ENCODE results near the gene HPCAL1.

HPCAL1 gene

GRCh38 chr2:10357193-10358169 lies 54.8 kb downstream of the HPCAL1 start:
- Histone ChIP-seq H3K79me2 (ENCODE audit: control insufficient read depth, insufficient read depth, low read length, unreplicated experiment) (peaks cover 33% of the 10 kb centered on the region), H3K36me3 (ENCODE audit: insufficient read depth, low read length) (peaks cover 4% of the 10 kb centered on the region; the same call in 1 of the 2 replicates), H3K27ac (ENCODE audit: low read depth, low read length) (no peak overlapping the region), H3K4me1 (ENCODE audit: control insufficient read depth, insufficient read depth, low read length, unreplicated experiment) (no peaks in the 10 kb centered on the region), H3K27me3 (ENCODE audit: insufficient read depth, low read length) (no peaks in the 10 kb centered on the region), H3K4me3 (ENCODE audit: low read depth, low read length) (no peak overlapping the region), H2AFZ (ENCODE audit: low read length, unreplicated experiment) (no peak overlapping the region)

- H3K4me1 ChIP-seq (ENCODE audit: control insufficient read depth, insufficient read depth, low read length, unreplicated experiment): no peaks in the 10 kb centered on the region
Measured at GRCh38 chr2:10359246-10359645, 56.5 kb downstream of the HPCAL1 start.

GRCh38 chr2:10359731-10360329 lies 57.1 kb downstream of the HPCAL1 start:
- no peak overlapping the region for H3K4me3 ChIP-seq (ENCODE audit: low read depth, low read length)
- no peaks in the 10 kb centered on the region for H3K4me1 ChIP-seq (ENCODE audit: control insufficient read depth, insufficient read depth, low read length, unreplicated experiment)
- H2AFZ ChIP-seq (ENCODE audit: low read length, unreplicated experiment): no peak overlapping the region
- no peaks in the 10 kb centered on the region for H3K27me3 ChIP-seq (ENCODE audit: insufficient read depth, low read length)
- peaks cover 23% of the 10 kb centered on the region for H3K79me2 ChIP-seq (ENCODE audit: control insufficient read depth, insufficient read depth, low read length, unreplicated experiment)
- H3K36me3 ChIP-seq (ENCODE audit: insufficient read depth, low read length): peaks cover under 1% of the 10 kb centered on the region; the same call in 1 of the 2 replicates
- no peak overlapping the region for H3K27ac ChIP-seq (ENCODE audit: low read depth, low read length)

More at GRCh38 chr2:10359246-10359645, 56.5 kb downstream of the HPCAL1 start:
- no peak overlapping the region for H3K27ac ChIP-seq (ENCODE audit: low read depth, low read length)
- no peaks in the 10 kb centered on the region for H3K27me3 ChIP-seq (ENCODE audit: insufficient read depth, low read length)
- peaks cover 25% of the 10 kb centered on the region for H3K79me2 ChIP-seq (ENCODE audit: control insufficient read depth, insufficient read depth, low read length, unreplicated experiment)
- no peak overlapping the region for H2AFZ ChIP-seq (ENCODE audit: low read length, unreplicated experiment)
- no peak overlapping the region for H3K4me3 ChIP-seq (ENCODE audit: low read depth, low read length)
- H3K36me3 ChIP-seq (ENCODE audit: insufficient read depth, low read length): peaks cover 4% of the 10 kb centered on the region; the same call in 1 of the 2 replicates

- H3K4me3 ChIP-seq (ENCODE audit: low read depth, low read length): no peak overlapping the region
- peaks cover 24% of the 10 kb centered on the region for H3K79me2 ChIP-seq (ENCODE audit: control insufficient read depth, insufficient read depth, low read length, unreplicated experiment)
- no peak overlapping the region for H2AFZ ChIP-seq (ENCODE audit: low read length, unreplicated experiment)
- no peaks in the 10 kb centered on the region for H3K4me1 ChIP-seq (ENCODE audit: control insufficient read depth, insufficient read depth, low read length, unreplicated experiment)
- no peak overlapping the region for H3K27ac ChIP-seq (ENCODE audit: low read depth, low read length)
- H3K27me3 ChIP-seq (ENCODE audit: insufficient read depth, low read length): no peaks in the 10 kb centered on the region
- no peaks in the 10 kb centered on the region for H3K36me3 ChIP-seq (ENCODE audit: insufficient read depth, low read length)
Measured at GRCh38 chr2:10360460-10360849, 57.8 kb downstream of the HPCAL1 start.

- H3K4me1 ChIP-seq (ENCODE audit: control insufficient read depth, insufficient read depth, low read length, unreplicated experiment): no peaks in the 10 kb centered on the region
Measured at GRCh38 chr2:10360850-10361588, 58.3 kb downstream of the HPCAL1 start.

GRCh38 chr2:10362096-10362897 lies 59.6 kb downstream of the HPCAL1 start:
- H3K4me1 ChIP-seq (ENCODE audit: control insufficient read depth, insufficient read depth, low read length, unreplicated experiment): no peaks in the 10 kb centered on the region
- peaks cover 22% of the 10 kb centered on the region for H3K79me2 ChIP-seq (ENCODE audit: control insufficient read depth, insufficient read depth, low read length, unreplicated experiment)
- no peak overlapping the region for H3K27ac ChIP-seq (ENCODE audit: low read depth, low read length)
- H3K27me3 ChIP-seq (ENCODE audit: insufficient read depth, low read length): no peaks in the 10 kb centered on the region
- H2AFZ ChIP-seq (ENCODE audit: low read length, unreplicated experiment): no peak overlapping the region
- no peaks in the 10 kb centered on the region for H3K36me3 ChIP-seq (ENCODE audit: insufficient read depth, low read length)
- no peak overlapping the region for H3K4me3 ChIP-seq (ENCODE audit: low read depth, low read length)

More at GRCh38 chr2:10360850-10361588, 58.3 kb downstream of the HPCAL1 start:
- H3K27me3 ChIP-seq (ENCODE audit: insufficient read depth, low read length): no peaks in the 10 kb centered on the region
- H2AFZ ChIP-seq (ENCODE audit: low read length, unreplicated experiment): no peak overlapping the region
- peaks cover 19% of the 10 kb centered on the region for H3K79me2 ChIP-seq (ENCODE audit: control insufficient read depth, insufficient read depth, low read length, unreplicated experiment)
- H3K27ac ChIP-seq (ENCODE audit: low read depth, low read length): no peak overlapping the region
- H3K4me3 ChIP-seq (ENCODE audit: low read depth, low read length): no peak overlapping the region
- H3K36me3 ChIP-seq (ENCODE audit: insufficient read depth, low read length): no peaks in the 10 kb centered on the region

GRCh38 chr2:10362898-10363454 lies 60.3 kb downstream of the HPCAL1 start:
- Histone ChIP-seq H3K4me3 (ENCODE audit: low read depth, low read length) (no peak overlapping the region), H2AFZ (ENCODE audit: low read length, unreplicated experiment) (no peak overlapping the region), H3K79me2 (ENCODE audit: control insufficient read depth, insufficient read depth, low read length, unreplicated experiment) (peaks cover 28% of the 10 kb centered on the region), H3K4me1 (ENCODE audit: control insufficient read depth, insufficient read depth, low read length, unreplicated experiment) (no peaks in the 10 kb centered on the region), H3K27me3 (ENCODE audit: insufficient read depth, low read length) (no peaks in the 10 kb centered on the region), H3K27ac (ENCODE audit: low read depth, low read length) (no peak overlapping the region), H3K36me3 (ENCODE audit: insufficient read depth, low read length) (no peaks in the 10 kb centered on the region)

- no peaks in the 10 kb centered on the region for H3K4me1 ChIP-seq (ENCODE audit: control insufficient read depth, insufficient read depth, low read length, unreplicated experiment)
- H3K27me3 ChIP-seq (ENCODE audit: insufficient read depth, low read length): no peaks in the 10 kb centered on the region
- no peaks in the 10 kb centered on the region for H3K36me3 ChIP-seq (ENCODE audit: insufficient read depth, low read length)
- no peak overlapping the region for H3K4me3 ChIP-seq (ENCODE audit: low read depth, low read length)
- no peak overlapping the region for H3K27ac ChIP-seq (ENCODE audit: low read depth, low read length)
- H3K79me2 ChIP-seq (ENCODE audit: control insufficient read depth, insufficient read depth, low read length, unreplicated experiment): peaks cover 36% of the 10 kb centered on the region
- no peak overlapping the region for H2AFZ ChIP-seq (ENCODE audit: low read length, unreplicated experiment)
Measured at GRCh38 chr2:10363861-10364610, 61.3 kb downstream of the HPCAL1 start.

- no peaks in the 10 kb centered on the region for H3K27me3 ChIP-seq (ENCODE audit: insufficient read depth, low read length)
- no peaks in the 10 kb centered on the region for H3K36me3 ChIP-seq (ENCODE audit: insufficient read depth, low read length)
- peaks cover 47% of the 10 kb centered on the region for H3K79me2 ChIP-seq (ENCODE audit: control insufficient read depth, insufficient read depth, low read length, unreplicated experiment)
- H3K4me3 ChIP-seq (ENCODE audit: low read depth, low read length): no peak overlapping the region
- H2AFZ ChIP-seq (ENCODE audit: low read length, unreplicated experiment): no peak overlapping the region
- H3K4me1 ChIP-seq (ENCODE audit: control insufficient read depth, insufficient read depth, low read length, unreplicated experiment): no peaks in the 10 kb centered on the region
- no peak overlapping the region for H3K27ac ChIP-seq (ENCODE audit: low read depth, low read length)
Measured at GRCh38 chr2:10365412-10365811, 62.7 kb downstream of the HPCAL1 start.
